Transverse colon (tissue), 4 donors: ENCODE results near the gene GAB1. TPM values are rescaled to one million over a fixed set of nuclear protein-coding genes. Genes with fewer than 3 reads are reported as not detected.

Experiments
- DNase-seq: peaks from one replicate; pipeline ENCODE4 v3.0.0-alpha.2; 2019
- H3K27ac ChIP-seq, 4 donors: fragments of 200-600 bp; sonication (generic); 2 replicates each; pipeline ENCODE4 v1.5.1; 2016 to 2018; ENCODE audit warnings: inconsistent platforms in 4 of 4
- H3K27me3 ChIP-seq: fragments of 200-600 bp; sonication (generic); 2 replicates; pipeline ENCODE4 v1.5.1; 2017; ENCODE audit warnings: inconsistent platforms
- H3K36me3 ChIP-seq, 4 donors: fragments of 200-600 bp; sonication (generic); 2 replicates each; pipeline ENCODE4 v1.5.1; 2017 to 2019; ENCODE audit warnings: inconsistent platforms in 4 of 4
- H3K4me1 ChIP-seq, 4 donors: fragments of 200-600 bp; sonication (generic); 2 replicates each; pipeline ENCODE4 v1.5.1; 2017 to 2020; ENCODE audit warnings: inconsistent platforms in 4 of 4
- H3K4me3 ChIP-seq, 4 donors: fragments of 200-600 bp; sonication (generic); 1 replicate in 1 of 4; 2 replicates in 3 of 4; pipeline versions ENCODE4 v1.5.1 to v1.6.1; 2017 to 2019; ENCODE audit warnings: inconsistent platforms in 4 of 4
- H3K9me3 ChIP-seq, 2 donors: fragments of 200-600 bp; sonication (generic); 2 replicates each; pipeline ENCODE4 v1.5.1; 2017 to 2019; ENCODE audit warnings: inconsistent platforms in 2 of 2
- CTCF ChIP-seq, 5 experiments: fragments of 200-600 bp in 3 of 5; fragments of 450-650 bp in 2 of 5; sonication (generic) in 3 of 5; IDR thresholded peaks; 1 replicate in 2 of 5; 2 replicates in 3 of 5; pipeline ENCODE4 v1.5.1; 2016 to 2017; ENCODE audit warnings: antibody characterized with exemption in 5 of 5, inconsistent platforms in 3 of 5, mild to moderate bottlenecking in 2 of 5, moderate library complexity in 1 of 5
- EP300 ChIP-seq: sonication (generic); formaldehyde crosslinking; IDR thresholded peaks from one replicate; pipeline ENCODE4 v1.6.1; 2017; ENCODE audit warnings: antibody characterized with exemption, low read depth
- POLR2A ChIP-seq: fragments of 450-650 bp; IDR thresholded peaks from one replicate; pipeline ENCODE4 v1.6.1; 2016; ENCODE audit warnings: antibody characterized with exemption, mild to moderate bottlenecking, moderate library complexity
- POLR2AphosphoS5 ChIP-seq, 3 donors: sonication (generic); formaldehyde crosslinking; IDR thresholded peaks; one replicate each; pipeline ENCODE4 v1.6.1; 2016; ENCODE audit warnings: antibody characterized with exemption in 3 of 3
- WGBS, 2 donors: methylation state at CpG; one replicate each; pipeline ENCODE4 v1.1.5; 2018; ENCODE audit warnings: low coverage in 1 of 2; 5-methylcytosine and 5-hydroxymethylcytosine counted together
- in situ Hi-C, 4 donors: fragments of 200-750 bp; cut with MboI; loops; one replicate each; pipeline versions ENCODE4 v1.15.0 to v1.15.1; 2017; ENCODE audit warnings: low sequenced_read_pairs in 3 of 4, low pct_ligation_motif_present in 1 of 4, low pct_unique_long_range_greater_than_20kb in 1 of 4
- intact Hi-C: fragments of 100-400 bp; cut with DNase I; formaldehyde crosslinking; loops from one replicate; pipeline ENCODE4 v1.15.1; 2023; ENCODE audit warnings: low total_unique reads
- total RNA-seq, 4 donors: library from RNA; depleted of rRNA; stranded (reverse); fragments of >200 nt; gene quantifications; one replicate each; pipeline ENCODE4 v1.1.0, GENCODE V29; 2016

GAB1 gene
- total RNA-seq, 4 donors from 2014 or later = 33.0 to 72.7 (median 62.2) TPM

GRCh38 chr4:143458966-143459365 is 122.3 kb downstream of the GAB1 start:
- DNase-seq = no peak
- peaks cover 0 to 46% (median 18%) of the 10 kb centered on the region in 4 donors for H3K36me3 ChIP-seq
- H3K9me3 ChIP-seq = no peaks in the 10 kb centered on the region
- no peak overlapping the region for H3K27ac ChIP-seq
- no peak overlapping the region for H3K4me3 ChIP-seq
- no peaks in the 10 kb centered on the region for H3K27me3 ChIP-seq
- intact Hi-C loops (no loop called here), in situ Hi-C loops (no loop called here)
- TF ChIP-seq POLR2A (no peak), CTCF (IDR thresholded peaks at IDR 0.05) (no peak), POLR2AphosphoS5 (IDR thresholded peaks at IDR 0.05) (no peak), EP300 (no peak)
- H3K4me1 ChIP-seq = no peaks in the 10 kb centered on the region

- intact Hi-C loops = loop anchor here (10.0 kb wide), 1 partner anchor 139 kb away; the partner anchor contains the start of gene GAB1
- Histone ChIP-seq H3K4me3 (no peak overlapping the region), H3K4me1 (no peaks in the 10 kb centered on the region), H3K9me3 (no peaks in the 10 kb centered on the region), H3K27me3 (no peaks in the 10 kb centered on the region), H3K36me3 (peaks cover 0 to 18% (median 1%) of the 10 kb centered on the region in 4 donors), H3K27ac (no peak overlapping the region)
- in situ Hi-C loops = loop anchor here in 1 of 4 donors (10.0 kb wide), 1 partner anchor 269 kb away; no protein-coding TSS in a partner anchor
- no peak for TF ChIP-seq POLR2AphosphoS5 (IDR thresholded peaks at IDR 0.05)
- 60 to 68% methylated on average over 1 of the region's 1 CpG for WGBS, 2 donors
- DNase-seq = no peak
Measured at GRCh38 chr4:143473334-143474126, 136.9 kb downstream of the GAB1 start.

GRCh38 chr4:143477487-143477886 is 140.8 kb downstream of the GAB1 start:
- no peak for TF ChIP-seq EP300
- 83 to 86% methylated on average over 2 of the region's 2 CpGs for WGBS, 2 donors
- intact Hi-C loops (loop anchor here (10.0 kb wide), 1 partner anchor 143 kb away; the partner anchor contains the start of gene GAB1), in situ Hi-C loops (loop anchor here in 2 of 4 donors (10.0 to 25.0 kb wide), 2 partner anchors 265 to 273 kb away; no protein-coding TSS in a partner anchor)
- Histone ChIP-seq H3K27ac (no peak overlapping the region), H3K9me3 (no peaks in the 10 kb centered on the region), H3K4me1 (no peaks in the 10 kb centered on the region), H3K27me3 (no peaks in the 10 kb centered on the region), H3K36me3 (no peaks in the 10 kb centered on the region), H3K4me3 (no peak overlapping the region)
- no peak for DNase-seq

GRCh38 chr4:143481361-143481760 is 144.7 kb downstream of the GAB1 start:
- no peaks in the 10 kb centered on the region for H3K27me3 ChIP-seq
- TF ChIP-seq CTCF (IDR thresholded peaks at IDR 0.05) (no peak), EP300 (no peak), POLR2A (no peak), POLR2AphosphoS5 (IDR thresholded peaks at IDR 0.05) (no peak)
- DNase-seq = no peak
- no peaks in the 10 kb centered on the region for H3K9me3 ChIP-seq
- H3K27ac ChIP-seq = no peak overlapping the region
- no peaks in the 10 kb centered on the region for H3K4me1 ChIP-seq
- no peak overlapping the region for H3K4me3 ChIP-seq
- no peaks in the 10 kb centered on the region for H3K36me3 ChIP-seq
- intact Hi-C loops = loop anchor here (5.0 kb wide), 1 partner anchor 279 kb away; no protein-coding TSS in a partner anchor
- in situ Hi-C loops = loop anchor here in 3 of 4 donors (10.0 to 25.0 kb wide), 3 partner anchors 157 to 277 kb away; no protein-coding TSS in a partner anchor
- WGBS, 2 donors = 28 to 48% methylated on average over 2 to 3 of the region's 3 CpGs

GRCh38 chr4:143482840-143483239 is 146.2 kb downstream of the GAB1 start:
- intact Hi-C loops = loop anchor here (5.0 kb wide), 1 partner anchor 281 kb away; no protein-coding TSS in a partner anchor
- 0 to 8% methylated on average over 1 of the region's 1 CpG for WGBS, 2 donors
- DNase-seq = no peak
- TF ChIP-seq CTCF (IDR thresholded peaks at IDR 0.05) (peak; percentile 49 to 58 (median 52)), POLR2A (no peak)
- Histone ChIP-seq H3K36me3 (no peaks in the 10 kb centered on the region), H3K4me3 (no peak overlapping the region), H3K27me3 (no peaks in the 10 kb centered on the region), H3K4me1 (no peaks in the 10 kb centered on the region), H3K27ac (no peak overlapping the region), H3K9me3 (no peaks in the 10 kb centered on the region)
- in situ Hi-C loops = loop anchor here in 3 of 4 donors (10.0 to 25.0 kb wide), 3 partner anchors 158 to 278 kb away; no protein-coding TSS in a partner anchor
